ENCODE measurements around the gene TUBGCP6.

The TUBGCP6 gene

GRCh38 chr22:50204571-50204970, 40.3 kb downstream of the TUBGCP6 start:
- TF ChIP-seq GATA1 (IDR thresholded peaks at IDR 0.05; ENCODE audit: low read depth, low read length) (no peak), POLR2A (IDR thresholded peaks at IDR 0.05; ENCODE audit: low read length) (no peak)
- DNase-seq, result no peak

GRCh38 chr22:50203288-50203687, 41.5 kb downstream of the TUBGCP6 start:
- TF ChIP-seq GATA1 (IDR thresholded peaks at IDR 0.05; ENCODE audit: low read depth, low read length) (no peak), POLR2A (IDR thresholded peaks at IDR 0.05; ENCODE audit: low read length) (no peak)

GRCh38 chr22:50202130-50202666, 42.6 kb downstream of the TUBGCP6 start:
- no peak for DNase-seq
- no peak for TF ChIP-seq POLR2A (IDR thresholded peaks at IDR 0.05; ENCODE audit: low read length)
- no peak for TF ChIP-seq GATA1 (IDR thresholded peaks at IDR 0.05; ENCODE audit: low read depth, low read length)

More at GRCh38 chr22:50203288-50203687, 41.5 kb downstream of the TUBGCP6 start:
- no peak for DNase-seq

GRCh38 chr22:50201191-50202129, 43.4 kb downstream of the TUBGCP6 start:
- TF ChIP-seq GATA1 (IDR thresholded peaks at IDR 0.05; ENCODE audit: low read depth, low read length) (no peak), POLR2A (IDR thresholded peaks at IDR 0.05; ENCODE audit: low read length) (no peak)
- peak; percentile 76 to 78 for DNase-seq

GRCh38 chr22:50200461-50201190, 44.2 kb downstream of the TUBGCP6 start, which contains the start of gene SELENOO:
SELENOO (plus strand) TSS chr22:50201011; CDS start chr22:50201037, 26 bp downstream.
- peak; percentile 92 to 96 for DNase-seq
- TF ChIP-seq POLR2A (IDR thresholded peaks at IDR 0.05; ENCODE audit: low read length) (peak; percentile 58), GATA1 (IDR thresholded peaks at IDR 0.05; ENCODE audit: low read depth, low read length) (no peak)

- TF ChIP-seq POLR2A (IDR thresholded peaks at IDR 0.05; ENCODE audit: low read length) (no peak), GATA1 (IDR thresholded peaks at IDR 0.05; ENCODE audit: low read depth, low read length) (no peak)
- DNase-seq, result no peak
These were observed 44.9 kb downstream of the TUBGCP6 start for GRCh38 chr22:50199829-50200460.

GRCh38 chr22:50199251-50199721, 45.5 kb downstream of the TUBGCP6 start:
- DNase-seq, result no peak
- no peak for TF ChIP-seq POLR2A (IDR thresholded peaks at IDR 0.05; ENCODE audit: low read length)
- no peak for TF ChIP-seq GATA1 (IDR thresholded peaks at IDR 0.05; ENCODE audit: low read depth, low read length)

GRCh38 chr22:50198624-50199017, 46.2 kb downstream of the TUBGCP6 start:
- DNase-seq, result no peak
- TF ChIP-seq GATA1 (IDR thresholded peaks at IDR 0.05; ENCODE audit: low read depth, low read length) (no peak), POLR2A (IDR thresholded peaks at IDR 0.05; ENCODE audit: low read length) (no peak)

- TF ChIP-seq GATA1 (IDR thresholded peaks at IDR 0.05; ENCODE audit: low read depth, low read length), result no peak
- TF ChIP-seq POLR2A (IDR thresholded peaks at IDR 0.05; ENCODE audit: low read length), result no peak
- DNase-seq, result no peak
These were observed 46.8 kb downstream of the TUBGCP6 start for GRCh38 chr22:50197856-50198623.

GRCh38 chr22:50197000-50197800, 47.6 kb downstream of the TUBGCP6 start:
- TF ChIP-seq POLR2A (IDR thresholded peaks at IDR 0.05; ENCODE audit: low read length) (no peak), GATA1 (IDR thresholded peaks at IDR 0.05; ENCODE audit: low read depth, low read length) (no peak)
- no peak for DNase-seq

GRCh38 chr22:50196256-50196655, 48.6 kb downstream of the TUBGCP6 start:
- DNase-seq, result no peak
- no peak for TF ChIP-seq POLR2A (IDR thresholded peaks at IDR 0.05; ENCODE audit: low read length)
